GM10248 (cell line): ENCODE measurements around the gene RASSF7.
A peak's percentile ranks its signal among the peaks of the same experiment; 100 is the strongest.

Experiments
- CTCF ChIA-PET: fragments of 300-600 bp; sonication (Branson Sonifier 250); formaldehyde crosslinking; extraction: SDS; loops from one replicate; lab custom pipeline; 2021; ENCODE audit warnings: antibody characterized with exemption; lab: Yijun Ruan, JAX
- POLR2A ChIA-PET: fragments of 350-650 bp; sonication (Branson Sonifier 250); formaldehyde crosslinking; extraction: SDS; loops from one replicate; lab custom pipeline; 2020; ENCODE audit warnings: antibody characterized with exemption; lab: Yijun Ruan, JAX
- DNase-seq: peaks from one replicate; pipeline ENCODE4 v3.0.0; 2012; ENCODE audit errors: extremely low spot score
- TF ChIP-seq, protein P1 (sequence below): IDR thresholded peaks from 2 replicates; pipeline ENCODE4 v1.5.1; 2012; ENCODE audit warnings: mild to moderate bottlenecking, low read depth; ENCODE audit errors: extremely low read depth, missing control alignments, control extremely low read depth

RASSF7 gene

DNA sequence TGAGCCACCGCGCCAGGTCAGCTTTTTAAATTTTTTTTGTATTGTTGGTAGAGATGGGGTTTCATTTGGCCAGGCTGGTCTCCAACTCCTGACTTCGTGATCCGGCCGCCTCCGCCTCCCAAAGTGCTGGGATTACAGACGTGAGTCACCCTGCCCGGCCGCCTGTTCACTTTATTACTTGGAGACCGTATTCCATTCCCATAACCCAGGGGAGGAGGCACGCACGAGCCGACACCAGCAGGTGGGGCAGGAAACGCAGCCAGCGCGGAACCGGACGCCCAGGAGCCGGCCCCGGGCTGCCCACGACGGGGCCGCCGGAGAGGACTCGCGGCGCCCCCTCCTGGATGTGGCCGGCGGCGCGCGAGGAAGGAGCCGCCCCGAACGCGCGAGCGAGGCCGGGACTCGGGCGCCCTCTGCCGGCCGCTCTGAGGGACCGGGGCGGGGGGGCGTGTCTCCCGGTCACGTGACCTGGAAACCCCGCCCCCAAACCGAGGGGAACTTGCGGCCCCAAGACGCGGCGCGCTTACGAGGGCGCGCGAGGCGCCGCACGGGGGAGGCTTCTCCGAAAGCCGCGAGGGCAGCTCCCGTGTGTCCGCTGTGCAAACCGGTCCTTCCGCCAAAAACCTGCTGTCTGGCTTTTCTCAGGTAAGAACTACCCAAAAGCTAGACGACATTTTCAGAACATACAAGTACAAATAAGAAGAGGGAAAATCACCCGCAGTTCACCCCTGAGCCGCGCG, 42.1 kb upstream of the RASSF7 start:
- DNase-seq, result peak; percentile 94
- POLR2A ChIA-PET, result no interaction called here
- TF ChIP-seq, protein P1, sequence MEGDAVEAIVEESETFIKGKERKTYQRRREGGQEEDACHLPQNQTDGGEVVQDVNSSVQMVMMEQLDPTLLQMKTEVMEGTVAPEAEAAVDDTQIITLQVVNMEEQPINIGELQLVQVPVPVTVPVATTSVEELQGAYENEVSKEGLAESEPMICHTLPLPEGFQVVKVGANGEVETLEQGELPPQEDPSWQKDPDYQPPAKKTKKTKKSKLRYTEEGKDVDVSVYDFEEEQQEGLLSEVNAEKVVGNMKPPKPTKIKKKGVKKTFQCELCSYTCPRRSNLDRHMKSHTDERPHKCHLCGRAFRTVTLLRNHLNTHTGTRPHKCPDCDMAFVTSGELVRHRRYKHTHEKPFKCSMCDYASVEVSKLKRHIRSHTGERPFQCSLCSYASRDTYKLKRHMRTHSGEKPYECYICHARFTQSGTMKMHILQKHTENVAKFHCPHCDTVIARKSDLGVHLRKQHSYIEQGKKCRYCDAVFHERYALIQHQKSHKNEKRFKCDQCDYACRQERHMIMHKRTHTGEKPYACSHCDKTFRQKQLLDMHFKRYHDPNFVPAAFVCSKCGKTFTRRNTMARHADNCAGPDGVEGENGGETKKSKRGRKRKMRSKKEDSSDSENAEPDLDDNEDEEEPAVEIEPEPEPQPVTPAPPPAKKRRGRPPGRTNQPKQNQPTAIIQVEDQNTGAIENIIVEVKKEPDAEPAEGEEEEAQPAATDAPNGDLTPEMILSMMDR, result peak; percentile 100
- CTCF ChIA-PET, result interaction anchor here (0.6 to 6.8 kb wide), 40 partner anchors 9 to 277 kb away, joined by 3 to 77 read pairs (median 3); partner anchors contain the start of genes ANO9, DEAF1, HRAS and IFITM5

DNA sequence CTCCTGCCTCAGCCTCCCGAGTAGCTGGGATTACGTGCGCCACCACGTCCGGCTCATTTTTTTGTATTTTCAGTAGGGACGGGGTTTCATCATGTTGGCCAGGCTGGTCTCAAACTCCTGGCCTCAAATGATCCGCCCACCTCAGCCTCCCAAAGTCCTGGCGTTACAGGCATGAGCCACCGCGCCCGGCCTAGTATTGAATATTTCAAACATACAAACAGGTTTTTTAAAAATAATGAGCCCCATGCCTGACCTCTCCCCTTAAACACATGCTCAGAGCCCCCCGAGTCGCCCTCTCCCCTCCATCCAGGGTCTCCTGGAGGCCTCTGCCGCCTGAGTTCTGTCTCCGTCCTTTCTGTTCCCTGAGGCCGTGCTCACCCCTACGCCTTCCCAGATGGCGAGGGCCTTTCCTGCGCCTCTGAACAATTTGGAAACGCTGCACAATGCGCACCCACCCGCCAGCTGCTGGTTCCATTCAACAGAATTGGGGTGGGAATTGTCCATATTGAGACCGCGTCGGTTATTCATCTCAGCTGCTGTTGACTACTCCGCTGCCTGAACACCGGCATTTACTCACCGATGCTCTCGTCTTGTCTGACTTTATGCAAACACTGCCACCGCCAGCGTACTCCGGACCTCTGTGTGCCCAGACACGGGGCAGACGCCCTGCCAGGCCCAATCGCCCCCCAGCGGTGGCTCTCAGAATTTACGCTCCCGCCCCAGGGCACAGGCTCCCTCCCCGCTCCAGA, 40.2 kb upstream of the RASSF7 start:
- TF ChIP-seq, protein P1, result no peak
- DNase-seq, result no peak
- ChIA-PET CTCF (interaction anchor here (1.0 to 6.8 kb wide), 4 partner anchors 9 to 270 kb away, joined by 3 to 77 read pairs (median 4); partner anchors contain the start of gene HRAS), POLR2A (no interaction called here)

DNA sequence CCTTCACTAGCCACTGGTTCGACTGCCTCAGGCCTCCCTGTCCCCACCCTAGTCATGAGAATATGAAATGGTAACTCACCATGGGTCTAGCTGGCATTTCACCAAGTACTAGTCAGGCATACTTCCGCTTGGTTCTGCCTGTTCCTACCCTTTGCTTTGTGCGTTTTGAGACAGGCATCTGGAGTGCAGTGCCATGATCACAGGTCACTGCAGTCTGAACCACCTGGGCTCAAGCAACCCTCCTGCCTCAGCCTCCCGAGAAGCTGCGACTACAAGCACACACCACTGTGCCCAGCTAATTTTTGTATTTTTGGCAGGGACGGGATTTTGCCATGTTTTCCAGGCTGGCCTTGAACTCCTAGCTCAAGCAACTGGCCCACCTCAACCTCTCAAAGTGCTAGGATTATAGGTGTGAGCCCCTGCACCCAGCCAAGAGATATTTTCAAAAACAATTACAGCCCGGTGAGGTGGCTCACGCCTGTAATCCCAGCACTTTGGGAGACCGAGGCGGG, 39.5 kb upstream of the RASSF7 start:
- DNase-seq, result no peak
- ChIA-PET POLR2A (no interaction called here), CTCF (interaction anchor here (1.0 to 6.8 kb wide), 3 partner anchors 10 to 81 kb away, joined by 3 to 77 read pairs (median 4); partner anchors contain the start of gene HRAS)
- TF ChIP-seq, protein P1, result no peak

DNA sequence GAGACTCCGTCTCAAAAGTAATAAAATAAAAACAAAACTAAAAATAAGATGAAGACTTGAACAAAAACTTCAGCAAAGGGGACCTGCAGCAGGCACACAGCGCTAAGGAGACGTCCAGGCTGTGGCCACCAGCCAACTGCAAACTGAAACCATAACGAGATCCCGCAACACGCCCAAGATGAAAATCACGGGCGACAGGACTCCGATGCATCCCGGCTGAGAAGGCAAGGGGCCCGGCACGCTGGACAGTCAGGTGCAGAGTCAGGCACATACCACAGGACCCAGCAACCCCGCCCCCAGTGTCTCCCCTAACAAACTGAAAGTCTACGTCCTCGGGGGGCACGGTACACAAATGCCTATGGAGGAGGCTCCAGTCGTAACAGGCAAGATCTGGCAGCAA, 34.6 kb upstream of the RASSF7 start:
- CTCF ChIA-PET, result no interaction called here
- POLR2A ChIA-PET, result no interaction called here
- TF ChIP-seq, protein P1, result no peak
- no peak for DNase-seq

DNA sequence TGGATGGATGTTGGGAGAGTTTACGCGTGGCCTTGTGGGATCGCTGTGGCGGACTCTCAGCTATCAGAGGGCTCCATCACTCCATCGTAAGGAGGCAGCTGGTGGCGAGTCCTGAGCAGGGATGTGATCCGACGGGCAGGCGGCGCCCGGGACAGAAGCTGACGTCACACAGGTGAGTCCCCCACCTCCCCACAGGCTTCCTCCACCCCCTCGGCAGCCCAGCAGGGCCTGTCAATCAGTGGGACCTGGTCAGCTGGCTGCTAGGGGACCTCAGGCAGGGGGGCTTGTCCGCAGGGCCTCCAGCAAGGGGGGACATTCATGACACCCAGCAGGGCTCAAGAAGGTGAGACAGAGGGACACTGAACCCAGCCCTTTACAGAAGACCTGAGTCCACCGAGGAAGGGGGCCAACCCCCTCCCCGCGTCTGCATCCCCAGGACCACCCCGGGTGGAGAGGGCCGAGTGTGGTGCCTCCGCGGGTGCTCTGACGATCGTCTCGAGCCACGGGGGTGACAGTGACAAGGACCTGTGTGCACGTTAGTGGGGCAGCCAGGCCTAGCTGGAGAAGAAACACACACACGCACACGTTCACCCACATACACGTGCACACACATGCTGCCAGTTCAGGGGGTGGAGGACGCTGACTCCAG, 32.5 kb upstream of the RASSF7 start:
- TF ChIP-seq, protein P1, result no peak
- DNase-seq, result no peak
- ChIA-PET CTCF (interaction anchor here (1.9 to 2.0 kb wide), 2 partner anchors 9 to 10 kb away, joined by 4 to 11 read pairs; no protein-coding TSS in a partner anchor), POLR2A (no interaction called here)
